OCI-LY7 (cell line): Measurements from ENCODE around the gene VPS9D1. TPM values are rescaled to one million over a fixed set of nuclear protein-coding genes. Genes with fewer than 3 reads are reported as not detected.
A peak's percentile ranks its signal among the peaks of the same experiment; 100 is the strongest.

Experiments used
- BruUV-seq: library from RNA; stranded (reverse); fragments of 400-500 nt; replicated peaks from 2 replicates; lab custom pipeline; 2021; lab: Mats Ljungman, UMichigan
- CTCF ChIA-PET: fragments of 300-600 bp; sonication (Branson Sonifier 250); formaldehyde crosslinking; loops from one replicate; lab custom pipeline; 2022; ENCODE audit warnings: antibody characterized with exemption; ENCODE audit not compliant: unreplicated experiment; lab: Charles Lee
- POLR2A ChIA-PET: fragments of 300-600 bp; sonication (Branson Sonifier 250); formaldehyde crosslinking; loops from one replicate; lab custom pipeline; 2022; ENCODE audit warnings: antibody characterized with exemption; lab: Charles Lee
- DNase-seq: peaks from one replicate; pipeline ENCODE4 v3.0.0-alpha.2; 2015; ENCODE audit warnings: low spot score
- H2AFZ ChIP-seq: fragments of 200-600 bp; sonication (generic), shearing (Covaris generic); 2 replicates; pipeline ENCODE4 v1.6.1; 2014; ENCODE audit warnings: mild to moderate bottlenecking, antibody characterized with exemption, low read length, moderate library complexity
- H3K27ac ChIP-seq: fragments of 200-600 bp; sonication (generic); 2 replicates; pipeline ENCODE4 v1.5.1; 2014; ENCODE audit warnings: mixed run types, low read depth, mild to moderate bottlenecking, moderate library complexity, low read length, inconsistent platforms; ENCODE audit not compliant: poor library complexity, severe bottlenecking
- H3K36me3 ChIP-seq: fragments of 200-600 bp; sonication (generic); 2 replicates; pipeline ENCODE4 v1.6.1; 2014; ENCODE audit warnings: mild to moderate bottlenecking, antibody characterized with exemption, low read length, moderate library complexity, mixed read lengths; ENCODE audit not compliant: insufficient read depth
- H3K4me1 ChIP-seq: fragments of 200-600 bp; sonication (generic); 2 replicates; pipeline ENCODE4 v1.5.1; 2014; ENCODE audit warnings: mild to moderate bottlenecking, low read length; ENCODE audit not compliant: insufficient read depth, poor library complexity, severe bottlenecking
- H3K4me2 ChIP-seq: fragments of 200-600 bp; sonication (generic); 2 replicates; pipeline ENCODE4 v1.6.1; 2014; ENCODE audit warnings: mild to moderate bottlenecking, low read length
- H3K4me3 ChIP-seq: fragments of 200-600 bp; sonication (generic); 2 replicates; pipeline ENCODE4 v1.5.1; 2014; ENCODE audit warnings: mild to moderate bottlenecking, low read depth, low read length; ENCODE audit not compliant: poor library complexity, severe bottlenecking
- H3K79me2 ChIP-seq: fragments of 200-600 bp; sonication (generic); 2 replicates; pipeline ENCODE4 v1.6.1; 2016; ENCODE audit warnings: low read depth, mild to moderate bottlenecking, low read length, moderate library complexity, mixed read lengths; ENCODE audit not compliant: insufficient read depth
- H3K9me2 ChIP-seq: fragments of 200-600 bp; sonication (generic); 2 replicates; pipeline ENCODE4 v1.6.1; 2016; ENCODE audit warnings: mild to moderate bottlenecking, low read length, mixed read lengths; ENCODE audit not compliant: insufficient read depth
- H3K9me3 ChIP-seq: fragments of 200-600 bp; sonication (generic); 2 replicates; pipeline ENCODE4 v1.6.1; 2014; ENCODE audit warnings: mild to moderate bottlenecking, mixed run types, low read length, mixed read lengths
- H4K20me1 ChIP-seq: fragments of 200-600 bp; sonication (generic); 2 replicates; pipeline ENCODE4 v1.6.1; 2014; ENCODE audit warnings: mild to moderate bottlenecking, antibody characterized with exemption, low read length, moderate library complexity, mixed read lengths; ENCODE audit not compliant: insufficient read depth
- EZH2phosphoT487 ChIP-seq: fragments of 200-600 bp; sonication (generic); IDR thresholded peaks from 2 replicates; pipeline ENCODE4 v1.6.1; 2018; ENCODE audit warnings: low read depth, borderline replicate concordance, mild to moderate bottlenecking, mixed run types, antibody characterized with exemption, low read length, moderate library complexity, mixed read lengths
- intact Hi-C: fragments of 100-400 bp; cut with micrococcal nuclease; formaldehyde crosslinking; loops from one replicate; pipeline ENCODE4 v1.10.0; 2022; ENCODE audit not compliant: unreplicated experiment
- total RNA-seq, 2 experiments: library from RNA; depleted of rRNA in 1 of 2; stranded (reverse); fragments of >200 nt in 1 of 2; shearing (Covaris generic) in 1 of 2; gene quantifications; 2 replicates each; pipeline ENCODE4 v1.2.3, GENCODE V29; 2014 to 2022
- TF ChIP-seq, protein P1 (sequence below): fragments of 200-600 bp; sonication (generic); conservative IDR thresholded peaks from 2 replicates; pipeline ENCODE4 v1.5.1; 2014; ENCODE audit warnings: mild to moderate bottlenecking, antibody characterized with exemption, low read length, moderate library complexity, mixed read lengths

Gene VPS9D1
- total RNA-seq, 2 experiments from 2014 or later, result 3.1 to 4.6 TPM

DNA sequence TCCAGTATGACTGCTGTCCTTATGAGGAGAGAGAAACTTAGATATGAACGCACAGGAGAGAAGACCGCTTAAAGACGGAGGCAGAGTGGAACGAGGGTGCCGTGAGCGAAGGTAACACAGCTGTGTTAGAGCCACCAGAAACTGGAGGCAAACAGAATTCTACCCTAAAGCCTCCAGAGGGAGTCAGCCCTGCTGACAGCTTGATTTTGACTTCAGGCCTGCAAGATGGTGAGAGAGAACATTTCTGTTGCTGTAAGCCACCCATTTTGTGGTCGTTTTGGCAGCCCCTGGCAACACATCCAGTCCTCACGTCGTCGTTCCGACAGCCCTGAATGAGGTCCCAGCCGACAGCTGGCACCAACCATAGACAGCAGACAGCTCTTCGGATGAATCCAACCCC lies 16.4 kb downstream of the VPS9D1 start:
- Histone ChIP-seq H3K4me2 (no peak overlapping the region), H3K9me3 (no peaks in the 10 kb centered on the region), H3K4me3 (no peak overlapping the region), H4K20me1 (no peaks in the 10 kb centered on the region), H3K27ac (no peak overlapping the region), H3K4me1 (peaks cover 21% of the 10 kb centered on the region), H3K9me2 (no peaks in the 10 kb centered on the region), H3K79me2 (no peaks in the 10 kb centered on the region), H2AFZ (no peak overlapping the region), H3K36me3 (peaks cover under 1% of the 10 kb centered on the region; the same call in 1 of the 2 replicates)
- no peak for DNase-seq
- TSS peak; percentile 62 for BruUV-seq
- intact Hi-C loops, result loop anchor here (10.0 kb wide), 1 partner anchor 311 kb away; the partner anchor contains the start of gene DBNDD1
- TF ChIP-seq EZH2phosphoT487, result no peak
- TF ChIP-seq, protein P1, sequence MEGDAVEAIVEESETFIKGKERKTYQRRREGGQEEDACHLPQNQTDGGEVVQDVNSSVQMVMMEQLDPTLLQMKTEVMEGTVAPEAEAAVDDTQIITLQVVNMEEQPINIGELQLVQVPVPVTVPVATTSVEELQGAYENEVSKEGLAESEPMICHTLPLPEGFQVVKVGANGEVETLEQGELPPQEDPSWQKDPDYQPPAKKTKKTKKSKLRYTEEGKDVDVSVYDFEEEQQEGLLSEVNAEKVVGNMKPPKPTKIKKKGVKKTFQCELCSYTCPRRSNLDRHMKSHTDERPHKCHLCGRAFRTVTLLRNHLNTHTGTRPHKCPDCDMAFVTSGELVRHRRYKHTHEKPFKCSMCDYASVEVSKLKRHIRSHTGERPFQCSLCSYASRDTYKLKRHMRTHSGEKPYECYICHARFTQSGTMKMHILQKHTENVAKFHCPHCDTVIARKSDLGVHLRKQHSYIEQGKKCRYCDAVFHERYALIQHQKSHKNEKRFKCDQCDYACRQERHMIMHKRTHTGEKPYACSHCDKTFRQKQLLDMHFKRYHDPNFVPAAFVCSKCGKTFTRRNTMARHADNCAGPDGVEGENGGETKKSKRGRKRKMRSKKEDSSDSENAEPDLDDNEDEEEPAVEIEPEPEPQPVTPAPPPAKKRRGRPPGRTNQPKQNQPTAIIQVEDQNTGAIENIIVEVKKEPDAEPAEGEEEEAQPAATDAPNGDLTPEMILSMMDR, result no peak
- POLR2A ChIA-PET, result interaction anchor here (0.7 kb wide), 1 partner anchor 18 kb away, joined by 3 read pairs; the partner anchor contains the start of gene CDK10
- CTCF ChIA-PET, result no interaction called here

DNA sequence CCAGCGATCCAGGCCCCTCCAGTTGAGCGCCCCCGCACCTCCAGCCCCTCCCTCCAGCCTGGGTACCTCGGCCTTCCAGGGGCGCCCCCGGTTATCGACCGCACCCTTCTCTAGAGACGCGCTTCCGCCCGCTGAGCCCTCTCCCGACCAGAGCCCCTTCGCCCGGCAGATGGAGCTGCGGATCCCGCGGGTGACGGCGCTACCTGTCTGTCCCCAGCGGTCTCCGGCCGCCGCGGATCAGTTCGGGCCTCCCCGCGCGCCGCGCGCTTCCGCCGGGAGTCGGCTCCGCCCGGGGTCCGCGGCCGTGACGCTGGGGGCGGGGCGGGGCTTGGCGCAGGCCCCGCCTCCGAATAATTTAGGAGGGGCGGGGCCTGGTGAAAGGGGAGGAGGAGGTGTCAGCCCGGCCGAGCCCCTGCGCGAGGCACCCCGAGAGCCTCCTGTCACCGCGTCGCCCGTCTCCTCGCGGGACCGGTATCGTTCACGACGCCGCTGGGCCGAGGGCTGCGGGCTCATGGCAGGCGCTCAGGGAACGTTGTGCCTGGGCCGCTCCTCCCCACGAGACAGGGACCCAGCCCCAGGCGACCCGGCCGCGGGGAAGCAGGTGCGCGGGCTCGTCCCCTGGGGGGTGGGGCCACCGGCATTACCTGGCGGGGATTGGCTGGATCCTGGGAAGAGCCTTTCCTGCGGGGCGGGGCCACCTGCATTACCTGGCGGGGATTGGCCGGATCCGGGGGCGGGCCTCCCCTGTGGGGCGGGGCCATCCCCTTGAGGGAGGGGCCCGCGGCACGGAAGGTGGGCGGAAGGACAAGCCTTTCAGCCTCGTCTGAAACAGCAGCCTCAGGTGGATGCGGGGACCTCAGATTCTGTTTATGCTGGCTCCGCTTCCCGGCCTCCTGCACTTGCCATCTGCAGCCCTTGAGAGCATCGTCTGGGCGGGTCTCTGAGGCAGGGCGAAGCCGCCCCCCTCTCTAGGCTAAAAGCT lies 19.0 kb downstream of the VPS9D1 start, which contains the start of gene SPATA2L:
SPATA2L (minus strand) TSS at position 281 of the 982 bp plus-strand sequence. CDS start 473 bp downstream, outside the sequence.
- no TSS peak for BruUV-seq
- peak; percentile 98 for DNase-seq
- CTCF ChIA-PET, result interaction anchor here (1.0 kb wide), 1 partner anchor 217 kb away, joined by 3 read pairs; the partner anchor contains the start of gene MC1R

More for the DNA sequence above, 19.0 kb downstream of the VPS9D1 start, which contains the start of gene SPATA2L:
- Histone ChIP-seq H3K27ac (peak within 1 kb of the TSS; percentile 55), H3K4me3 (peak within 1 kb of the TSS; percentile 74), H3K9me2 (no peaks in the 10 kb centered on the region), H3K4me2 (peak within 1 kb of the TSS; percentile 88), H3K9me3 (no peaks in the 10 kb centered on the region), H3K79me2 (no peaks in the 10 kb centered on the region), H3K36me3 (peaks cover 7% of the 10 kb centered on the region; the same call in 1 of the 2 replicates), H4K20me1 (no peaks in the 10 kb centered on the region), H2AFZ (peak within 1 kb of the TSS; percentile 29), H3K4me1 (peaks cover 23% of the 10 kb centered on the region)
- intact Hi-C loops, result loop anchor here (2.0 to 10.0 kb wide), 3 partner anchors 163 to 313 kb away; partner anchors contain the start of genes DBNDD1 and MC1R
- TF ChIP-seq EZH2phosphoT487, result no peak
- TF ChIP-seq, protein P1, result peak; percentile 23; the same call in 1 of the 2 replicates
- POLR2A ChIA-PET, result interaction anchor here (0.7 to 1.2 kb wide), 4 partner anchors 42 to 368 kb away, joined by 3 to 5 read pairs (median 4); no protein-coding TSS in a partner anchor
